IPS-NIHi11 (cell line): ENCODE data around the gene UNC50.

Source experiments
- DNase-seq: peaks from one replicate; pipeline ENCODE4 v3.0.0; 2012; ENCODE audit warnings: mixed read lengths, low spot score

Gene UNC50

GRCh38 chr2:98664323-98664722, 55.9 kb downstream of the UNC50 start:
- no peak for DNase-seq

- DNase-seq = no peak
These were observed 57.3 kb downstream of the UNC50 start for GRCh38 chr2:98665677-98666076.
